Tibial nerve (tissue), 4 donors: ENCODE measurements around the gene NUP107. TPM values are rescaled to one million over a fixed set of nuclear protein-coding genes. Genes with fewer than 3 reads are reported as not detected.

Experiments
- DNase-seq, 2 donors: peaks; one replicate each; pipeline ENCODE4 v3.0.0-alpha.2; 2019; ENCODE audit warnings: low spot score in 2 of 2
- H3K27ac ChIP-seq, 4 donors: fragments of 200-600 bp; sonication (generic) in 3 of 4; one replicate each; pipeline ENCODE4 v1.5.1; 2017 to 2019; ENCODE audit warnings: mild to moderate bottlenecking in 1 of 4
- H3K27me3 ChIP-seq, 2 donors: fragments of 200-600 bp; sonication (generic) in 1 of 2; one replicate each; pipeline versions ENCODE4 v1.5.1 to v1.6.0; 2017 to 2019
- H3K36me3 ChIP-seq, 3 donors: fragments of 200-600 bp; sonication (generic); one replicate each; pipeline ENCODE4 v1.5.1; 2018 to 2019
- H3K4me1 ChIP-seq, 4 donors: fragments of 200-600 bp; sonication (generic) in 3 of 4; one replicate each; pipeline ENCODE4 v1.5.1; 2017 to 2019
- H3K4me3 ChIP-seq, 4 donors: fragments of 200-600 bp; sonication (generic) in 3 of 4; one replicate each; pipeline ENCODE4 v1.5.1; 2017 to 2019; ENCODE audit warnings: mild to moderate bottlenecking in 1 of 4, moderate library complexity in 1 of 4
- H3K9me3 ChIP-seq, 4 donors: fragments of 200-600 bp; sonication (generic) in 3 of 4; one replicate each; pipeline ENCODE4 v1.5.1; 2017 to 2019
- EP300 ChIP-seq, 2 donors: sonication (generic); formaldehyde crosslinking; IDR thresholded peaks; one replicate each; pipeline ENCODE4 v1.6.1; 2017; ENCODE audit warnings: antibody characterized with exemption in 2 of 2, mild to moderate bottlenecking in 1 of 2
- POLR2A ChIP-seq, 2 donors: fragments of 450-650 bp; IDR thresholded peaks; one replicate each; pipeline ENCODE4 v1.6.1; 2017; ENCODE audit warnings: antibody characterized with exemption in 2 of 2, mild to moderate bottlenecking in 2 of 2, moderate library complexity in 2 of 2
- WGBS, 2 donors: methylation state at CpG; one replicate each; pipeline ENCODE4 v1.1.5; 2018; 5-methylcytosine and 5-hydroxymethylcytosine counted together
- total RNA-seq, 4 donors: library from RNA; depleted of rRNA; stranded (reverse); fragments of >200 nt; gene quantifications; one replicate each; pipeline ENCODE4 v1.1.0, GENCODE V29; 2016
- TF ChIP-seq, protein P1 (sequence below), 5 experiments: fragments of 200-600 bp in 3 of 5; fragments of 450-650 bp in 2 of 5; sonication (generic) in 3 of 5; IDR thresholded peaks; one replicate each; pipeline ENCODE4 v1.5.1; 2016 to 2019; ENCODE audit warnings: antibody characterized with exemption in 5 of 5, mild to moderate bottlenecking in 3 of 5, moderate library complexity in 2 of 5

Gene NUP107
- total RNA-seq, 4 donors from 2014 or later = 30.3 to 38.0 (median 31.6) TPM

GRCh38 chr12:68745904-68746571, 59.3 kb downstream of the NUP107 start, which contains the start of gene SLC35E3:
Gene SLC35E3 (plus strand): TSS chr12:68746176. CDS start chr12:68746378, 202 bp downstream.
- TF ChIP-seq EP300 (IDR thresholded peaks at IDR 0.05) (peak; percentile 60 to 92), POLR2A (IDR thresholded peaks at IDR 0.05) (peak; percentile 82 to 83)
- TF ChIP-seq, protein P1, sequence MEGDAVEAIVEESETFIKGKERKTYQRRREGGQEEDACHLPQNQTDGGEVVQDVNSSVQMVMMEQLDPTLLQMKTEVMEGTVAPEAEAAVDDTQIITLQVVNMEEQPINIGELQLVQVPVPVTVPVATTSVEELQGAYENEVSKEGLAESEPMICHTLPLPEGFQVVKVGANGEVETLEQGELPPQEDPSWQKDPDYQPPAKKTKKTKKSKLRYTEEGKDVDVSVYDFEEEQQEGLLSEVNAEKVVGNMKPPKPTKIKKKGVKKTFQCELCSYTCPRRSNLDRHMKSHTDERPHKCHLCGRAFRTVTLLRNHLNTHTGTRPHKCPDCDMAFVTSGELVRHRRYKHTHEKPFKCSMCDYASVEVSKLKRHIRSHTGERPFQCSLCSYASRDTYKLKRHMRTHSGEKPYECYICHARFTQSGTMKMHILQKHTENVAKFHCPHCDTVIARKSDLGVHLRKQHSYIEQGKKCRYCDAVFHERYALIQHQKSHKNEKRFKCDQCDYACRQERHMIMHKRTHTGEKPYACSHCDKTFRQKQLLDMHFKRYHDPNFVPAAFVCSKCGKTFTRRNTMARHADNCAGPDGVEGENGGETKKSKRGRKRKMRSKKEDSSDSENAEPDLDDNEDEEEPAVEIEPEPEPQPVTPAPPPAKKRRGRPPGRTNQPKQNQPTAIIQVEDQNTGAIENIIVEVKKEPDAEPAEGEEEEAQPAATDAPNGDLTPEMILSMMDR (IDR thresholded peaks at IDR 0.05) = peak in 1 of 5 experiments; percentile 14
- Histone ChIP-seq H3K4me1 (peaks cover 0 to 38% (median 15%) of the 10 kb centered on the region in 4 donors), H3K4me3 (peak within 1 kb of the TSS; percentile 56 to 93 (median 71)), H3K27ac (peak within 1 kb of the TSS; percentile 22 to 89 (median 88)), H3K27me3 (no peaks in the 10 kb centered on the region), H3K9me3 (no peaks in the 10 kb centered on the region), H3K36me3 (peaks cover 0 to 17% (median 3%) of the 10 kb centered on the region in 3 donors)
- 0% methylated on average over 13 to 21 of the region's 52 CpGs for WGBS, 2 donors
- DNase-seq = peak; percentile 82 to 85

- Histone ChIP-seq H3K9me3 (no peaks in the 10 kb centered on the region), H3K27me3 (no peaks in the 10 kb centered on the region), H3K4me1 (peaks cover 0 to 38% (median 15%) of the 10 kb centered on the region in 4 donors), H3K36me3 (peaks cover 0 to 13% (median 3%) of the 10 kb centered on the region in 3 donors), H3K4me3 (peak overlapping the region; percentile 56 to 93 (median 71)), H3K27ac (peak overlapping the region; percentile 22 to 89 (median 88))
- peak; percentile 26 to 31 for DNase-seq
- no peak for TF ChIP-seq POLR2A (IDR thresholded peaks at IDR 0.05)
- no peak for TF ChIP-seq EP300 (IDR thresholded peaks at IDR 0.05)
- TF ChIP-seq, protein P1 (IDR thresholded peaks at IDR 0.05) = no peak
- WGBS, 2 donors = 4 to 5% methylated on average over 15 of the region's 15 CpGs
These were observed 59.9 kb downstream of the NUP107 start for GRCh38 chr12:68746572-68747180.

DNA sequence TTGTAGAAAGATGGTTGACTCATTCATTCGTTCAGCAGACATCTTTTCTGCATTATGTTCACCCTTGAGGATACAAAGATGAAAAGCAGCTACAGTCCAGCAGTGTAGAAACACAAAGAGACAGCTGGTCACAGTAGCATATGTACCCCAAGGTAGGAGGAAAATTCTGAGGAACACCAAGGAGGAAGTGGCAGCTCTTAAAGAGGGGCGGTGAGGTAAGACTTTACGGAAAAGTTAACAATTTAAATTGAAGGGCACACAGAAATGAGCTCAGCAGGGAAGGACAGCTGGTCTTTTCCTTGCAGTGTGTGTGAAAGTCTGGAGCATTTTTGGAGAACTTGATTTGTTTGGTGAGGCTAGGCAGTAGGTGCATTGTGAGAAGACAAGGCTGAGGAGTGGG, 62.7 kb downstream of the NUP107 start:
- 75 to 79% methylated on average over 3 of the region's 3 CpGs for WGBS, 2 donors
- Histone ChIP-seq H3K4me3 (no peak overlapping the region), H3K36me3 (peaks cover 0 to 29% (median 0%) of the 10 kb centered on the region in 3 donors), H3K4me1 (peaks cover 0 to 38% (median 15%) of the 10 kb centered on the region in 4 donors), H3K9me3 (no peaks in the 10 kb centered on the region), H3K27me3 (no peaks in the 10 kb centered on the region), H3K27ac (no peak overlapping the region)
- no peak for DNase-seq
- no peak for TF ChIP-seq POLR2A (IDR thresholded peaks at IDR 0.05)

DNA sequence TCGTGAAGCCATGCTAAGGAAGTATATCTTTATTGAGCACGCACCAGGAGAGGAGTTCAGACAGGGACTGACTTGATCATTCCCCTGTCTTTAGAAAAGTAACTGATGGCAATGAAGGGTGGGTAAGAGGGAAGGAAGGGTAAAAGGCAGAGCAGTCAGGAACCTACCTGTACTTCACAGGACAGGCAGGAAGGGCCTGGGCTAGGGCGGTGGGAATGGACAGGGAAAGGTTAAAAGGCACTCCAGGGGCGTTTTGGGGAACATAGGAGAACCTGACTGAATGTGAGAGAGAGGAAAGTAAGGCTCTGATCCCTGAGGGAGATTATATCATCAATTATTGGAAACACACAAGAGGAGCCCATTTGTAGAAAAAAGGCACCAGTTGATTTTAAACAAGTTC, 63.1 kb downstream of the NUP107 start:
- H3K27ac ChIP-seq = peak overlapping the region in 1 of 4 donors; percentile 50
- 76 to 83% methylated on average over 4 of the region's 4 CpGs for WGBS, 2 donors
- DNase-seq = no peak

DNA sequence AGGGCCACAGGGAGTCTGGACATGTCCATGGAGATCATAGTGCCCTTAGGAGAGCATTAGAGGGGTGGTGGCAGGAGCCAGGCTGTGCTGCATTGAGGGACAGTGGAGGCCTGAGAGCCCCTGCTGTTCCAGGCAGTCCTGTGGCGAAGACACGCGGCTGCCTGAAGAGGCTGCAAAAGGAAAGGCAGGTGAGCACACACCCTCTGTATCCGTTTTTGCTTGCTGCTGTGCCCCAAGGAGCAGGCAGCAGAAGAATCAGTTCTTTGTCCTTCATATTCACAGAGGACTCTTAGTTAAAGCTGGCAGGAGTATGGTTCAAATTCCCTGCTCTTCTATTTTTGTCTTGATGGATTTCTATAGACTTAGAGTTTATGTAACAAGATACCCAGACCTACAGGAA, 63.7 kb downstream of the NUP107 start:
- H3K4me3 ChIP-seq = no peak overlapping the region
- H3K9me3 ChIP-seq = no peaks in the 10 kb centered on the region
- DNase-seq = no peak
- H3K36me3 ChIP-seq = peaks cover 0 to 40% (median 0%) of the 10 kb centered on the region in 3 donors
- 38 to 62% methylated on average over 4 of the region's 4 CpGs for WGBS, 2 donors
- H3K4me1 ChIP-seq = peaks cover 0 to 35% (median 15%) of the 10 kb centered on the region in 4 donors
- no peak for TF ChIP-seq POLR2A (IDR thresholded peaks at IDR 0.05)
- TF ChIP-seq, protein P1 (IDR thresholded peaks at IDR 0.05) = no peak
- no peak for TF ChIP-seq EP300 (IDR thresholded peaks at IDR 0.05)
- H3K27ac ChIP-seq = peak overlapping the region in 2 of 4 donors; percentile 50 to 52
- no peaks in the 10 kb centered on the region for H3K27me3 ChIP-seq

More for the DNA sequence above, 63.1 kb downstream of the NUP107 start:
- Histone ChIP-seq H3K9me3 (no peaks in the 10 kb centered on the region), H3K4me1 (peaks cover 0 to 38% (median 15%) of the 10 kb centered on the region in 4 donors), H3K27me3 (no peaks in the 10 kb centered on the region), H3K4me3 (no peak overlapping the region), H3K36me3 (peaks cover 0 to 33% (median 0%) of the 10 kb centered on the region in 3 donors)
- no peak for TF ChIP-seq POLR2A (IDR thresholded peaks at IDR 0.05)
- no peak for TF ChIP-seq EP300 (IDR thresholded peaks at IDR 0.05)
- TF ChIP-seq, protein P1 (IDR thresholded peaks at IDR 0.05) = no peak
